ENCODE results near the gene HCRTR2. TPM values are rescaled to one million over a fixed set of nuclear protein-coding genes. Genes with fewer than 3 reads are reported as not detected.

The HCRTR2 gene
- polyA plus RNA-seq, 1 experiment, result not detected

DNA sequence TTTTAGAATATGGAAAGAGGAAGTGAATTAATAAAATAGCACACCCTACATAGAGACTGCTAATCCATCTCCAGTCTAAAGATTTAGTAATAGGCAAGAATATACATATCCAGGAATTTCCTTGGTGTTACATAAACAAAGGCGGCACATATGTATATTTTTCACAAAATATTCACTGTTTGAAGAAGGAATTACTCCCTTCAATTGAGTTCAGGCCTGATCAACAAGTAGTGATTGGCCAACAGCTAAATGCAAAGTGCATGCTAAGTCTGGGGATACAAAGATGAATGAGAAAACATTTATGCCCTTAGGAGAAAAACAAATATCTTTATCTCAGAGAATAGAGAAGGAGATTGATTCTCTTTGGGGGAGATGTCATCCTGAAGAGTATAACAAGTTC lies 6.5 kb upstream of the HCRTR2 start:
- no peaks in the 10 kb centered on the region for H3K27me3 ChIP-seq (ENCODE audit: control insufficient read depth, insufficient read depth, low read length)
- no peak for DNase-seq (ENCODE audit: low read depth, low spot score)
- TF ChIP-seq, protein P1, sequence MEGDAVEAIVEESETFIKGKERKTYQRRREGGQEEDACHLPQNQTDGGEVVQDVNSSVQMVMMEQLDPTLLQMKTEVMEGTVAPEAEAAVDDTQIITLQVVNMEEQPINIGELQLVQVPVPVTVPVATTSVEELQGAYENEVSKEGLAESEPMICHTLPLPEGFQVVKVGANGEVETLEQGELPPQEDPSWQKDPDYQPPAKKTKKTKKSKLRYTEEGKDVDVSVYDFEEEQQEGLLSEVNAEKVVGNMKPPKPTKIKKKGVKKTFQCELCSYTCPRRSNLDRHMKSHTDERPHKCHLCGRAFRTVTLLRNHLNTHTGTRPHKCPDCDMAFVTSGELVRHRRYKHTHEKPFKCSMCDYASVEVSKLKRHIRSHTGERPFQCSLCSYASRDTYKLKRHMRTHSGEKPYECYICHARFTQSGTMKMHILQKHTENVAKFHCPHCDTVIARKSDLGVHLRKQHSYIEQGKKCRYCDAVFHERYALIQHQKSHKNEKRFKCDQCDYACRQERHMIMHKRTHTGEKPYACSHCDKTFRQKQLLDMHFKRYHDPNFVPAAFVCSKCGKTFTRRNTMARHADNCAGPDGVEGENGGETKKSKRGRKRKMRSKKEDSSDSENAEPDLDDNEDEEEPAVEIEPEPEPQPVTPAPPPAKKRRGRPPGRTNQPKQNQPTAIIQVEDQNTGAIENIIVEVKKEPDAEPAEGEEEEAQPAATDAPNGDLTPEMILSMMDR (IDR thresholded peaks at IDR 0.05; ENCODE audit: low read depth, low read length), result no peak
- CTCF ChIA-PET, result no interaction called here
- POLR2A ChIA-PET, result no interaction called here
- H3K9me3 ChIP-seq (ENCODE audit: control insufficient read depth, insufficient read depth, low read length), result no peaks in the 10 kb centered on the region
- no peak overlapping the region for H3K4me3 ChIP-seq (ENCODE audit: low read depth, low read length)
- H3K27ac ChIP-seq (ENCODE audit: low read depth, low read length), result no peak overlapping the region

DNA sequence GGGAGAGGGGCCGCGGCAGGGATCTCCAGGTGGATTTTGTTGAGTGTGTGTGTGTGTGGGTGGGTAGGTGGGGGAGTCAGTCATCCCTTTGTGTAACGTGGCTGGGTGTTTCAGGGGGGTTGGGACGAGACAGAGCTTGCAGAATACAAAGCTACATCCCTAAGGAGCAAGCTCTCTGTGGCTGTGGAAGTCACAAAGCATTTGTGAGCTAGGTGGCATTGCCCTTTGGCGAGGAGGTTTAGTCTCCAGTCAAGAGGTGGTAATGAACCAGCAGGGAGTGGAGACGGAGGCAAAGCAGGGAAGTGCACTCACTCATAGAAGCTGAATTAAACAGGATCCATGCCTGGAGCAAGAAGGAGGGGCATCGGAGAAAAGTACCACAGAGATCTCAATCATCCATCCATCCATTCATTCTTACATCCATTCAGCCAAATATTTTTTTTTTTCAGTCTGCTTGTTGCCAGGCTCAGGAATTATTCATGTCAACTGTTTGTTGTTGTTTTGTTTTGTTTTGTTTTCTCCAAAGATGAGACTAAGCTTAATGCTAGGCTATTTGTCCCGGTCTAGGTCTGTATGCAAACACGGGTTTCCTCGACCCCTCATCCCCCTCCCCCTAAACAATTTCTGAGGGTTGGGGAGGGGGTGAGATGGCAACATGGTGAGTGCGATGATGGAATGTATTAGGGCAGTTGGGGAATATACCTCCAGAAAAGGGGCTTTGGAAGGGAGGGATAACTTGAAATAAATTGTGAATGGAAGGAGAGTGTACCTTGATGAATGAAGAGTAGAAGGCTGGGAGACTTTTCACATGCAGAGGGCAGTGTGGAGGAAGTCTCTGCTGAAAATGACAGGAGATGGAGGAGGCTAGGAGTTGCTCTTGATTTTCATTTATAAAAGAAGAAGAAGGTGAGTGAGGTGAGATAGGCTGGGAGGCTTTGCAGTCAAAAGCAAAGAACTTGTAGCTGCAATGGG lies 1.0 kb downstream of the HCRTR2 start:
- CTCF ChIA-PET, result interaction anchor here (1.2 kb wide), 1 partner anchor 1189 kb away, joined by 4 read pairs; no protein-coding TSS in a partner anchor
- no peak for DNase-seq (ENCODE audit: low read depth, low spot score)
- TF ChIP-seq, protein P1 (IDR thresholded peaks at IDR 0.05; ENCODE audit: low read depth, low read length), result no peak
- Histone ChIP-seq H3K27me3 (ENCODE audit: control insufficient read depth, insufficient read depth, low read length) (peaks cover 23% of the 10 kb centered on the region), H3K9me3 (ENCODE audit: control insufficient read depth, insufficient read depth, low read length) (no peaks in the 10 kb centered on the region), H3K27ac (ENCODE audit: low read depth, low read length) (no peak overlapping the region), H3K4me3 (ENCODE audit: low read depth, low read length) (no peak overlapping the region)
- POLR2A ChIA-PET, result no interaction called here

DNA sequence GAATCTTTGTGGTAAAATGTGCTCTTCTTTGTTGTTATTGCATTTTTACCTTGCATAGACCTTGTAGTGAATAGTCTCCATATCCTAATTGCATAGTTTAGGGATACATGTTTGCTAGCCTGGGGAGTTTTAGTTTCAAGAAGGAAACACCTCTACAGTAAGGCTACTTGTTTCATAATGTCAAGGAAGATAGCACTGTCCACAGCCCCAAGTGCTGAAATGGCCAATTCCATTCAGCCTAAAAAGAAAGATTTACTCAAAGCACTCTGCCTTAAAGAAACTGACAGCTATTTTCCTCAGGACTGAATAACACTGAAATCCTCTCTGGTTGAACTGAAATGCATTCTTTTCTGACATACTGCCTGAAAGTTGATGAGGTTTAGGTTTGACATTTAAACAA lies 2.6 kb downstream of the HCRTR2 start:
- no peak overlapping the region for H3K4me3 ChIP-seq (ENCODE audit: low read depth, low read length)
- TF ChIP-seq, protein P1 (IDR thresholded peaks at IDR 0.05; ENCODE audit: low read depth, low read length), result no peak
- H3K9me3 ChIP-seq (ENCODE audit: control insufficient read depth, insufficient read depth, low read length), result no peaks in the 10 kb centered on the region
- H3K27me3 ChIP-seq (ENCODE audit: control insufficient read depth, insufficient read depth, low read length), result peaks cover 23% of the 10 kb centered on the region
- CTCF ChIA-PET, result no interaction called here
- POLR2A ChIA-PET, result no interaction called here
- no peak for DNase-seq (ENCODE audit: low read depth, low spot score)
- H3K27ac ChIP-seq (ENCODE audit: low read depth, low read length), result no peak overlapping the region

DNA sequence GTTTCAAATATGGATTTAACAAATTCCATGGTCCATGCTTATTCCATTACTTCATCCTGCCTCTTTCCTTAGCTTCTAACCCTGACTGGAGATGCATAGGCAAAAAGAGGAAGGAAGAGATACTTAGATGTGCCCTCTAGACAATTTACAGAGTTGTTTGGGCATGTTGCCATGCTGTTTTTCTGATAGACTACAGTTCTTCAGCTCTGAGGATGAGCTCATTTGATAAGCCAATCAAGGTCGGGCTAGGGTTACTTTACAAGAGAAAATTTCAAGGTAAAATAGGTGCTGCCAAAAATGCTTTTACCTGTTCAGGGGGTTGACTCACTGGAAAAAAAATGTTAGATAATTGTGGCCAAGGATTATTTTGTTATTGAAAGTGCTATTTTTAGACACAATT lies 5.9 kb downstream of the HCRTR2 start:
- DNase-seq (ENCODE audit: low read depth, low spot score), result no peak
- POLR2A ChIA-PET, result no interaction called here
- H3K27me3 ChIP-seq (ENCODE audit: control insufficient read depth, insufficient read depth, low read length), result peaks cover 4% of the 10 kb centered on the region
- H3K27ac ChIP-seq (ENCODE audit: low read depth, low read length), result no peak overlapping the region
- TF ChIP-seq, protein P1 (IDR thresholded peaks at IDR 0.05; ENCODE audit: low read depth, low read length), result no peak
- H3K4me3 ChIP-seq (ENCODE audit: low read depth, low read length), result no peak overlapping the region
- no peaks in the 10 kb centered on the region for H3K9me3 ChIP-seq (ENCODE audit: control insufficient read depth, insufficient read depth, low read length)
- CTCF ChIA-PET, result no interaction called here

DNA sequence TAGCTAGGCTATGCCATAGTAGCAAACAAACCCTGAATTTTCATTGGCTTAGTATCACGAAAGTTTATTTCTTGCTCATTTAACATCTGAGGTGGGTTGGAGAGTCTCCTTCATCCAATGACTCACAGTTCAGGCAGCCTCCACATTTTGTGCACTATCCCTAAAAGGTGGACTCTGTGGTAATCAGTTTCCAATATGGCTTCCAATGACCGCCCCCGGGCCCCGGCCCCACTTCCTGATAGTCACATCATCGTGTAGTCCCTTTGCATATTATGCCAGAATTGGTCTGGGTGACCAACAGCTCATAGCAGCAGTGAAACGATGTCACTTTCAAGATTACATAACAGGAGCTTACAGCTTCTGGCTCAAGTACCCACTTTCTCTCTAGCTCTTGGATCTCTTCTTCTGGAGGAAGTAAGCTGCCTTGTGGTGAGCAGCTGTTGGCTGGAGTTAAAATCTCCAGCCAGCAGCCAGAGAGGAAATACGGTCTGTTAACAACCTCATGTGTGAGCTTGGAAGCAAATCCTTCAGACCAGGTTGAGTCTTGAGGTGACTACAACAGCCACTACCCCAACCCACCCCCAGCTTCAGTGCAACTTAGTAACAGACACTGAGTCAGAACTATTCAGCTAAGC lies 7.8 kb downstream of the HCRTR2 start:
- TF ChIP-seq, protein P1 (IDR thresholded peaks at IDR 0.05; ENCODE audit: low read depth, low read length), result no peak
- H3K27me3 ChIP-seq (ENCODE audit: control insufficient read depth, insufficient read depth, low read length), result no peaks in the 10 kb centered on the region
- ChIA-PET CTCF (no interaction called here), POLR2A (no interaction called here)
- DNase-seq (ENCODE audit: low read depth, low spot score), result no peak
- no peak overlapping the region for H3K4me3 ChIP-seq (ENCODE audit: low read depth, low read length)
- no peaks in the 10 kb centered on the region for H3K9me3 ChIP-seq (ENCODE audit: control insufficient read depth, insufficient read depth, low read length)
- H3K27ac ChIP-seq (ENCODE audit: low read depth, low read length), result no peak overlapping the region

Data from AG04450 (cell line).